SJCRH30 (cell line): ENCODE results near the gene ST6GALNAC3. TPM values are rescaled to one million over a fixed set of nuclear protein-coding genes. Genes with fewer than 3 reads are reported as not detected.

Experiments
- DNase-seq, 2 experiments: peaks; one replicate each; pipeline ENCODE4 v3.0.0-alpha.2; 2015 to 2020
- H3K27ac ChIP-seq: fragments of 250-450 bp; sonication (Bioruptor Pico); 2 replicates; pipeline ENCODE4 v1.5.1; 2020; ENCODE audit warnings: mild to moderate bottlenecking, moderate library complexity
- H3K27me3 ChIP-seq: fragments of 250-450 bp; sonication (Bioruptor Pico); 2 replicates; pipeline ENCODE4 v1.5.1; 2020; ENCODE audit warnings: mild to moderate bottlenecking, moderate library complexity
- H3K36me3 ChIP-seq: fragments of 250-450 bp; sonication (Bioruptor Pico); 2 replicates; pipeline ENCODE4 v1.5.1; 2020; ENCODE audit warnings: mild to moderate bottlenecking, moderate library complexity
- H3K4me1 ChIP-seq: fragments of 250-450 bp; sonication (Bioruptor Pico); 2 replicates; pipeline ENCODE4 v1.5.1; 2020; ENCODE audit warnings: mild to moderate bottlenecking, moderate library complexity
- H3K4me3 ChIP-seq: fragments of 250-450 bp; sonication (Bioruptor Pico); 2 replicates; pipeline ENCODE4 v1.5.1; 2020; ENCODE audit warnings: mild to moderate bottlenecking, moderate library complexity
- H3K9me3 ChIP-seq: fragments of 250-450 bp; sonication (Bioruptor Pico); replicated peaks from 2 replicates; pipeline ENCODE4 v1.5.1; 2020; ENCODE audit warnings: mild to moderate bottlenecking, moderate library complexity
- total RNA-seq: library from RNA; depleted of rRNA; stranded (reverse); fragments of >200 nt; shearing (Covaris generic); gene quantifications from 2 replicates; pipeline ENCODE4 v1.2.3, GENCODE V29; 2014

The ST6GALNAC3 gene
- total RNA-seq, 1 experiment from 2014 or later = 6.4 TPM

- H3K27ac ChIP-seq = no peak overlapping the region
- peaks cover 2% of the 10 kb centered on the region; the same call in 1 of the 2 replicates for H3K4me1 ChIP-seq
- H3K36me3 ChIP-seq = no peaks in the 10 kb centered on the region
- H3K27me3 ChIP-seq = no peaks in the 10 kb centered on the region
- no peak for DNase-seq
- H3K9me3 ChIP-seq = no peaks in the 10 kb centered on the region
- no peak overlapping the region for H3K4me3 ChIP-seq
Observed at GRCh38 chr1:76288758-76289483, 214.4 kb downstream of the ST6GALNAC3 start.

DNA sequence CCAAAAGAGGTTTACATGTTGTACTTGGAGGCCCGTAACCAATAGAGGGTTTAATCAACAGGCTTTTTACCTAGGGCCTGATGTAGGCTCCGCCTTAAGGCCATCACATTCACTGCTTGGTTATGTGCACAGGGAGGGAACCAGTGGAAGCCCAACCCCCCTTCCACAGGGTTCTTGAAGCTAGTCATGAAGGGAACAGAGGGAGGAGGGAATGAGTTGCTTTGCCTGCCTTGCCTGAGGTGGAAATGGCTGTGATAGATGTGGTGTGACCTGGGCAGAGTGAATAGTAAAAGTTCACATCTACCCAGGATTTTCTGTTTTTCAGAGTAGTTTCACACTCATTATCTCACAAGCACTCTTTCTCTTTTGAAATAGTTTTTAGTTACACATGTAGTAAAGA is 215.1 kb downstream of the ST6GALNAC3 start:
- H3K27me3 ChIP-seq = no peaks in the 10 kb centered on the region
- H3K27ac ChIP-seq = no peak overlapping the region
- H3K36me3 ChIP-seq = no peaks in the 10 kb centered on the region
- H3K4me1 ChIP-seq = peaks cover 2% of the 10 kb centered on the region; the same call in 1 of the 2 replicates
- no peaks in the 10 kb centered on the region for H3K9me3 ChIP-seq
- no peak for DNase-seq
- H3K4me3 ChIP-seq = no peak overlapping the region

- H3K4me1 ChIP-seq = peaks cover 2% of the 10 kb centered on the region; the same call in 1 of the 2 replicates
- no peak overlapping the region for H3K4me3 ChIP-seq
- no peak overlapping the region for H3K27ac ChIP-seq
- no peaks in the 10 kb centered on the region for H3K27me3 ChIP-seq
- no peaks in the 10 kb centered on the region for H3K36me3 ChIP-seq
- no peak for DNase-seq
- no peaks in the 10 kb centered on the region for H3K9me3 ChIP-seq
Observed at GRCh38 chr1:76290271-76290670, 215.7 kb downstream of the ST6GALNAC3 start.

- Histone ChIP-seq H3K36me3 (no peaks in the 10 kb centered on the region), H3K27me3 (no peaks in the 10 kb centered on the region), H3K9me3 (no peaks in the 10 kb centered on the region), H3K4me1 (peaks cover 2% of the 10 kb centered on the region; the same call in 1 of the 2 replicates), H3K4me3 (no peak overlapping the region), H3K27ac (no peak overlapping the region)
- DNase-seq = no peak
Observed at GRCh38 chr1:76291191-76291590, 216.6 kb downstream of the ST6GALNAC3 start.

- Histone ChIP-seq H3K27me3 (no peaks in the 10 kb centered on the region), H3K4me1 (peaks cover 2% of the 10 kb centered on the region; the same call in 1 of the 2 replicates), H3K9me3 (no peaks in the 10 kb centered on the region), H3K4me3 (no peak overlapping the region), H3K27ac (no peak overlapping the region), H3K36me3 (no peaks in the 10 kb centered on the region)
- DNase-seq = no peak
Observed at GRCh38 chr1:76291737-76292136, 217.2 kb downstream of the ST6GALNAC3 start.

DNA sequence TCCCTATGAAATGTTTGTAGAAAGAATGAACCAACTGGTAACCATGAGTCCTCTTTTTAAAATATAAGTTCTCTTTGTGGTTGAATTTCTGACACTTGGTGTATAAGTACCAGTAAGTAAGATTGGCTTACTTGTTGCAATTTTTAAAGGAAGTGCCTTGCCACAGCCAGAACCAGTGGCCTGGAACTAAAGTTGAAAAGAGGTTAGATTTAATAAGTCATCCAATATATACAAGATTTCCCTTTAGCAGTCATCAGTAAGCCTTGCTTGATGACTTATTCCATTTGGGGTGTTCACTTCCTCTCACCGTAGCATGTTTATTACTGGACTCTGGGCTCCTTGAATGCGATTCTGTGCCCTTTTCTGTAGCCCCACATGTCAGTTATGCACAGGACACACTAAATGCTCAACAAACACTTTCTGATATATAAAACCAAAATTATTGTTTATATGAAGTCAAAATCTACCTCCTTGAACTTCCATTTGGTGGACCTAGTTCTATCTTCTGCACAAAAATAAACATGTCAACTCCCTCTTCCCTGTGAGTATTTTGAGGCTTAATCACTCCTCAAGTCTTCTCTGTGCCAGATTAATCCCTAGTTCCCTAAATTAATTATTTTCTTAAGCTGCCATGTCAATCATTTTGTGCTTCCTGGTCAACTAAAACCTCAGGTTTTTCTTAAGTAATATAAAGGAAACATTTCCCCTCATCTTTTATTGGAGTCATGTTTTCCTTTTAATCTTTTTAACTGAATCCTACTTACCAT is 218.1 kb downstream of the ST6GALNAC3 start:
- Histone ChIP-seq H3K36me3 (no peaks in the 10 kb centered on the region), H3K27me3 (no peaks in the 10 kb centered on the region), H3K4me1 (peaks cover 2% of the 10 kb centered on the region; the same call in 1 of the 2 replicates), H3K9me3 (no peaks in the 10 kb centered on the region), H3K4me3 (no peak overlapping the region), H3K27ac (no peak overlapping the region)
- DNase-seq = no peak

DNA sequence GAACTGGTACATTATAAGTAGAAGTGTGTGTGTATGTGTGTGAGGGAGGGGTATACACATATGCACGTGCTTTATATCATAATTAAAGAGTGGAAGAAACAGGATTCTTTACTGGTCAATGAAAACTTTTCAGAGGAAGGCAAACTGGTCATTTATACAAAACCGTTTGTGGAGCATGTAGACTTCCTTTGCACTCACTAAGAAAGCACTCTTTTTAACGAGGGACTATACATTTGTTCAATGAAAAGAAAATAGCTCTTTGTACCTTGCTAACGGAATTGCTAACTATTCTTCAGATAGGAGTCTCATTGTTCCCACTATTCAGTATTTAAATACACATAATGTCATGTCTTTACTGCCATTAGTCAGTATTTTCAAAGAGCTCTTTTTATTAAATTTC is 219.3 kb downstream of the ST6GALNAC3 start:
- H3K4me3 ChIP-seq = no peak overlapping the region
- H3K27ac ChIP-seq = no peak overlapping the region
- DNase-seq = no peak
- no peaks in the 10 kb centered on the region for H3K27me3 ChIP-seq
- H3K36me3 ChIP-seq = no peaks in the 10 kb centered on the region
- H3K9me3 ChIP-seq = no peaks in the 10 kb centered on the region
- H3K4me1 ChIP-seq = peaks cover 2% of the 10 kb centered on the region; the same call in 1 of the 2 replicates

DNA sequence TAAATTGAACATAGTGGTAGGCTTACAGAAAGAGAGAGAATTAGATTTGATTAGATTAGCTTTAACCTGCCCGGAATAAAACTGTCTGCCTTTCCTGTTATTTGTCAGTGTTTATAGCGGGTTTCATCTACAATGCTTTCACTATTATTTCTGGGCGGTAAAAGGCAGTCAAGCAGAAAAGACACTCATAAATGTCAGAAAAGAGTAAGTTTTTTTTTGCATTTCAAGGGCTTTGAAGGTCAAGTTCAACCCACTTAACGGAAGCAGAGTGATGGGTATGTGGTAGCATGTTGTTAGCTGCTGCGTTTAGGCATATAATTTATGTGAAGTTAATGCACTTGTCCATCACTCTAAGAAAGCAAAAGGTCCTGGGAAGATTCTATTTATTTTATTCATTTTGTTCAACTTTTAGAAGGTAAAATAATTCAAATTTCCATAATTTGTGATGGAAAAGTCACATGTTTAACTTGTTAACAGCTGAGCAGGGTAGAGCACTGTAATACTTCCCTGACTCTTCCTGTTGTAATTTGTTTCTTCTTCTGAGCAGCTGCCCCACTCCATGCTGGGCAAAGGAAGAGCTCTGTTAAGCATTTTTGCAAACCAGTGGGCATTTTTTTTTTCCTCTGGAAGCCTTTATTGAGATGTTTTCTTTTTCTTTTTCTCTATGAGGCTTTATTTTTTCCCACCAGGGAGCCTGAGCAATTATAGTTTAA is 220.1 kb downstream of the ST6GALNAC3 start:
- Histone ChIP-seq H3K9me3 (no peaks in the 10 kb centered on the region), H3K27ac (no peak overlapping the region), H3K4me3 (no peak overlapping the region), H3K36me3 (no peaks in the 10 kb centered on the region), H3K4me1 (peaks cover 2% of the 10 kb centered on the region; the same call in 1 of the 2 replicates), H3K27me3 (no peaks in the 10 kb centered on the region)
- no peak for DNase-seq

DNA sequence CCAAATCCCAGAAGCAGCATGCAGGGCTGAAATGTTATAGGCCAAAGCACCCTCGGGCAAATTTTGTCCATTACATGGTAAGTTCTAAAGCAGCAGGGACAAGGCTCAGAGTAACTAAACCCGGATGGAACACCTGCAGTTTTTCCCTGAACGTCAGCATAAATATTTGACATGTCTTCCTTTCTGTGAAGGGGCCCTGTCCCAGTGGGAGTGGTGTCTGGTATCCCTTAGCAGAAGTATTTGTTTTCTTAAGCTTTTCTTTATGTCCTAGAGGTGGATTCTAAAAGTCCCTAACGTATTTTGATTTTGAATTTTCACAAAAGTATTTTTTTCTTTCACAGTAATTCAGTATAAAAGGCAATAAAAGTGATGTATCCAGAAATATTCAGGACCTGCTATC is 223.9 kb downstream of the ST6GALNAC3 start:
- Histone ChIP-seq H3K36me3 (no peaks in the 10 kb centered on the region), H3K27ac (no peak overlapping the region), H3K4me3 (no peak overlapping the region), H3K4me1 (no peaks in the 10 kb centered on the region), H3K9me3 (no peaks in the 10 kb centered on the region), H3K27me3 (no peaks in the 10 kb centered on the region)
- no peak for DNase-seq

GRCh38 chr1:76299036-76299435 is 224.5 kb downstream of the ST6GALNAC3 start:
- Histone ChIP-seq H3K4me3 (no peak overlapping the region), H3K4me1 (no peaks in the 10 kb centered on the region), H3K36me3 (no peaks in the 10 kb centered on the region), H3K27me3 (no peaks in the 10 kb centered on the region), H3K27ac (no peak overlapping the region), H3K9me3 (no peaks in the 10 kb centered on the region)
- no peak for DNase-seq

- Histone ChIP-seq H3K27me3 (no peaks in the 10 kb centered on the region), H3K27ac (no peak overlapping the region), H3K36me3 (no peaks in the 10 kb centered on the region), H3K4me1 (no peaks in the 10 kb centered on the region), H3K9me3 (no peaks in the 10 kb centered on the region), H3K4me3 (no peak overlapping the region)
- no peak for DNase-seq
Observed at GRCh38 chr1:76300556-76300955, 226.0 kb downstream of the ST6GALNAC3 start.

GRCh38 chr1:76302711-76303339 is 228.3 kb downstream of the ST6GALNAC3 start:
- Histone ChIP-seq H3K4me1 (no peaks in the 10 kb centered on the region), H3K36me3 (no peaks in the 10 kb centered on the region), H3K27ac (no peak overlapping the region), H3K27me3 (no peaks in the 10 kb centered on the region), H3K4me3 (no peak overlapping the region), H3K9me3 (no peaks in the 10 kb centered on the region)
- no peak for DNase-seq

DNA sequence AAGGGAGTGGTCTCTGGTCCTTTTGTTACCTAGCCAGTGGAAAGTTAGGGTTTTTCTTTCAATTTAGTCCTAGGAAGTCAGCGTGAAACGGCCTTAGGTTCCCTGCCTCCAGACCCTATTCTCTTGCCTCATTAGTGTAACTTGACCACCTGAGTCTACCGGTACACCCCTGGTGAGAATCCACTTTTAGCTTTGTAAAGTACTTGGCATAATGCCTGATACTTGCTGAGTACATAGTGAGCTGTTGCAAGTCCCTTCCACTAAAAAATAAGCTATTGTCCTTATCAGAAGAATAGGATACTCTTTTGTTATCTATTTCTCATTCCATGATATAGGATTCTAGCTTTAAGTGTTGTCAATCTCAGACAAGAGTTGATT is 228.8 kb downstream of the ST6GALNAC3 start:
- H3K4me1 ChIP-seq = no peaks in the 10 kb centered on the region
- H3K9me3 ChIP-seq = no peaks in the 10 kb centered on the region
- H3K27ac ChIP-seq = no peak overlapping the region
- no peaks in the 10 kb centered on the region for H3K36me3 ChIP-seq
- no peak overlapping the region for H3K4me3 ChIP-seq
- no peak for DNase-seq
- H3K27me3 ChIP-seq = no peaks in the 10 kb centered on the region

DNA sequence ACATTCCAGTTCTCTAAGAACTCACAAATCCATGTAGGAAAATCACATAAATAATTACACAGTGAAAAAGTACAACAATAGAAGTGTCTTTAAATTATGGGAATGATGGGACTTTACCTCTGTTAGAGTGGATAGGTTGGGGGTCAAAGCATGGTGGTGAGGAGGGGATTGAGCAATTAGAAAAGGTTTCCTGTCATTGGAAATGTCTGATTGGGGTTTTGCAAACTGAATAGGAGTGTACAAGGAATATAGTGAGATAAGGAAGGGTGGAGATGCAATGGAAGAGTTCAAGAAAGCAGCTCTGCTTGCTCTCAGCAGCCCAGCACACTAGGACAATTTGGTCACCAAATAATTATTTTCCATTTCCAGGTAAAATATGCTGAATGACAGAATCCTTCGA is 238.8 kb downstream of the ST6GALNAC3 start:
- H3K4me3 ChIP-seq = no peak overlapping the region
- no peak for DNase-seq
- H3K4me1 ChIP-seq = no peaks in the 10 kb centered on the region
- H3K27me3 ChIP-seq = no peaks in the 10 kb centered on the region
- no peak overlapping the region for H3K27ac ChIP-seq
- no peaks in the 10 kb centered on the region for H3K9me3 ChIP-seq
- no peaks in the 10 kb centered on the region for H3K36me3 ChIP-seq

- no peak for DNase-seq
- no peak overlapping the region for H3K4me3 ChIP-seq
- no peak overlapping the region for H3K27ac ChIP-seq
- no peaks in the 10 kb centered on the region for H3K36me3 ChIP-seq
- no peaks in the 10 kb centered on the region for H3K9me3 ChIP-seq
- H3K4me1 ChIP-seq = no peaks in the 10 kb centered on the region
- no peaks in the 10 kb centered on the region for H3K27me3 ChIP-seq
Observed at GRCh38 chr1:76314730-76315129, 240.2 kb downstream of the ST6GALNAC3 start.
